OCI-LY7 (cell line): ENCODE measurements around the gene UMAD1.

Experiments used
- CTCF ChIP-seq: fragments of 200-600 bp; sonication (generic); conservative IDR thresholded peaks from 2 replicates; pipeline ENCODE4 v1.5.1; 2014; ENCODE audit warnings: mild to moderate bottlenecking, antibody characterized with exemption, low read length, moderate library complexity, mixed read lengths
- EZH2phosphoT487 ChIP-seq: fragments of 200-600 bp; sonication (generic); IDR thresholded peaks from 2 replicates; pipeline ENCODE4 v1.6.1; 2018; ENCODE audit warnings: low read depth, borderline replicate concordance, mild to moderate bottlenecking, mixed run types, antibody characterized with exemption, low read length, moderate library complexity, mixed read lengths

DNA sequence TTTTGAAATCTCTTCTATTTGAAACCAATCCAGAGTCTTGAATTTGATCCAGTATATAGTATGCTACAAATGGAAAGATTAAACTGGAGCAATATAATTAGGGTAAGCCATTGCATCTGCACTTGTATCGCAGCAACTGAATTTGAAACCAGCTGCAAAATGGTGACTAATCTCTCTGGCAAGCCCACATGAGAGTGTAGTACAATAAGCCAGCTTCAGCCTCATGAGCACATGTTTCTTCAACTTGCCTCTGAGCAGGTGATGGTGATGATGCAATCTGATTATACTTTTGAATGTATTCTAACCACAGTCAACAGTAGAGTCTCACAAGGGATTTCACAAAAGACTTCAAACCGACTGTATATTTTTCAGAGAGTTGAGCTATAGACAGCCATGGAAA, 78.7 kb downstream of the UMAD1 start:
- TF ChIP-seq CTCF: no peak
- TF ChIP-seq EZH2phosphoT487: no peak
